ENCODE results near the gene HMG20B.
A peak's percentile ranks its signal among the peaks of the same experiment; 100 is the strongest.

The HMG20B gene

DNA sequence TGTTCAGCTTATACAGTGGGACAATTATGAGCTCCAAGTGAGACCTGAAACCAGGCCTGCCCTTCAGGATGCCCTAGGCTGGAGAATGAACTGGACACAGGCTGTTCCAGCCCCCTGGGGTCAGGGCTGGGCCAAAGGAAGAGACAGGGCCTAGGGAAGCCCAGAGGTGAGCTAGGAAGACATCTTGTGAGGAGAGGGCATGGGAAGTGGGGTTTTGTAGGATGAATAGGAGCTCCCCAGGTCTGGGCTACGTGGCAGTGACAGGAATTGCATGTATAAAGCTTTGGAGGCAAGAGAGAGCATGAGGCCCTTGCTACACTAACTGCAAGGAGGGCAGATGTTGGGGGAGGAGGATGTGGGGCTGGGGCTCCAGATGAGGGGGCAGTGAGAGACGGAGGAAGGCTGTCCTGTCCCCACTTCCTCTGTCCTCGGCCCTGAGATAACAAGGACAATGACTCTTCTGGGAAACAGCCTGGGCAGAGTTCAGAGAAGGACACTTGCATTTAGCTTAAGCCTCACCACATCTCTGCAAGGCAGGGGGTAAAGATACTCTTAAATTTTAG is 35.4 kb downstream of the HMG20B start:
- no peak for DNase-seq

DNA sequence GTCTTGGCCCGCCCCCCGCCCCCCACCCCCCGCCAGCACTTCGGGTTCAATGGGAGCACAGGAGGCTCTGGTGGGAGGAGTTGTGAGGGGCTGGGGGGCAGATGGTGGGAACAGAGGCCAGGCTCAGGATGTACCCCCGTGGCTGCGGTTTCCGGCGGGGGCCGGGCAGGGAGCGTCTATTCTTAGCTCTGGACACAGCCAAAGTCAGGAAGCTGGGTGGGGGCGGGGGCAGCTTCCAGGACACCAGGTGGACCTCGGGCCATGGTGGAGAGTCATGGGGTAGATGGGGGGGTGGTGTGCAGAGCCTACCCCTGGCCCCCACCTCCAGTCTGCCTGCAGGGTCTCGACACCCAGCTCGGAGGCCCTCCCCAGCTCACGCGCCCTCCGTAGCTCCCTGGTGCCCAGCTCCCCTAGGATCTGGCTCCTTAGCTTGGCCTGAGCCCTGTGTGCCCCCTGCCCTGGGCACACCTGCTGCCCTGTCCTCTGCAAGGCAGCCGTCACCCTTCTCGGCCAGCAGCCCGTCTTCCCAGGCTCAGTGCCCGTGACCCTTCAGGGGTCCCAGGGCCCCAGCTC is 36.1 kb downstream of the HMG20B start:
- no peak for DNase-seq

DNA sequence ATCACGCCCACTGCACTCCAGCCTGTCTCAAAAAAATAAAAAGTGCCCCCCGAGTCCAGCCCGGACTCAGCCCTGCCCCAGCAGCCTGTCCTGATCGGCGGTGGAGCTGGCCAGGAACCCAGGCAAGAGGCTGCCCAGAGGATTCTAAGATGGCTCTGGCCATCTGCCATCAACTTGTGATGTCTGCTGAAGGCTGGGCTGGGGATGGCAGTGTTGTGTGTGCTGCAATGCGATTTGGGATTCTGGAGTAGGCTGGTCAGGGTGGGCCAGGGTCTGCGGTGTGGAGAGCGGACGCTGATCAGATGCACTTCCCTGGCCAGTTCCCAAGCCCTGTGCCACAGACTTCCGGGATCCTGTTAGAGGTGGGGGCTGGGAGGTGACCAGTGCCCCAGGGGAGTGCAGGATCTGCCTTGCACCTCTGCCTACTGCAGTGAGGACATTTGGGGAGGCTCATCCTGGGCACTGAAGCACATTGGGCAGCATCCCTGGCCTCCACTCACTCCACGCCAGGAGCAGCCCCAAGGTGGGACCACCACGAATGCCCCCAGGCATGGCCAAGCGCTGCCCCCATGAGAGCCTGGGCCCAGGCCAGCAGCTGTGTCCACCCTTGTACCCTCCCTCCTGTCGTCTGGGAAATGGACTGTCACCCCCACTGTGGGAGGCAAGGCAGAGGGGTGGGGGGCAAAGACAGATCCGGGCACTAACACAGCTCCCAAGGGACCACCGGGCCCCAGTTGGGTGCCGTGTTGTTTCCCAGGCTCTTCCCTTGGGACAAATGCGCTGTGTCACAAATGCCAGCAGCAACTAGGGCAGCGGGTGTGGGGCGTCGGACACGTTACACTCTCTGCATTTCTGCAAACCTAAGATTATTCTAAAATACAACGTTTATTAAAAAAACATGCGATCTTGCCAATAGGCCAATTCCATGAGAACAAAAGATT is 37.3 kb downstream of the HMG20B start:
- DNase-seq, result no peak

DNA sequence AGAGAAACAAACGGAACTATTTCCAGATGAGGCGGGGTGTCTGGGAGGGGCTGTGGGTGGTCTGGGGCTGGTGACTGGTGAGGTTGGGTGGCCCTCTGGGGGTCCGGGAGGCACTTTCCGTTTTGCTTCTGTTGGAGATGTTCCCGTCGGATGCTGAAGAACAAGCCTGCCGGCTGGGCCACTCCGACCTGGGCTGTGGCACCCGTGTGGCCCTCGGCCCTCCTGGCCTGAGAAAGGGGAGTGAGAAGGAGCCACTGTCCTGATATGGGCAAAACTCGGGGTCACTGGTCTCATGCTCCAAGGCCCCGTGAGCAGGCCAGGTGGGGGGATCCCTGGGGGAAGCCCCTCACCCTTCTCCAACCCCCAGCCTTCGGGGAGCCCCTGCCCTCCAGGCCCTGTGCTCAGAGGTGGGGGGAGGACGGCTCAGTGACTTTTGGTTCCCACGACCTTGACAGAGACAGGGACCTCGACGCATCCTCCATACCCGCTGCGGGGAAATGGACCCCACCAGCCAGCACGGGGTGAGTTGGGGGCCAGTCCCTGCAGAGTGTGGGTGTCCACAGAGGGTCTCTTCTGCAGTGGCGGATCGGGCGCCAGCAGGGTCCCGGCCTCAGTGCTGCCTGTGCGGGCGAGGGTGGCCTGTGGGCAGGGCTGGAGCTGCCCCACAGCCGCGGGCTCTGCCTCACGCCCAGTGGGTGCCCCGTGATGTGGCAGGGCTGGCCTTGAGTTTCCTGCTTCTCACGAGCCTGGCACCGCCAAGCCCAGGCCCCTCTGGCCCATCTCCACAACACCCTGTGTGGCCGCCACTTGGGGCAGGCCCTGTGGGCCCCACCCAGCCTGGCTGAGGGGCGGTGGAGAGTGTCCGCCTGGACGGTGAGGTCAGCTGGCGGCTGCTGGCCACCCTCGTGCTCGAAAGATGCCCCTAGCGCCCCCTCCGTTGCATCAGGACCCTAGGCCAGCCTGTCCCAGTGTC is 38.3 kb downstream of the HMG20B start:
- DNase-seq, result no peak

DNA sequence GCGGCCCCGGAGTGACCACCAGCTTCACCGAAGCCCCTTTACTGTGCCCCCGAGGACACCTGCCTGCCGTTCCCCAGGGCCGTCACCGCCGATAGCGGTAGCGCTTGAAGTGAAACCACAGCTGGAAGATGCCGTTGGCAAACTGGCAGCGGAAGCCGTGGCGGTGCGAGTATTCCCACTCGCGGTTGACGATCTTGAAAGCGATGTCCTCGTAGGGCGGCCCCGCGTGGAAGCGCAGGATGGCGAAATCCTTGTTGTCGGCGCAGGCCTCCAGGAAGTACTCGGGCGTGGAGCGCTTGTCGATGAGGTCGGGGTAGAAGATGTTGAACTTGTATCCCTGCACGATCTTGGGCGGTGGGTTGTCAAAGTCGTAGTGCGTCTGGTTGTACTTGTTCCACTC is 39.1 kb downstream of the HMG20B start:
- DNase-seq, result no peak

DNA sequence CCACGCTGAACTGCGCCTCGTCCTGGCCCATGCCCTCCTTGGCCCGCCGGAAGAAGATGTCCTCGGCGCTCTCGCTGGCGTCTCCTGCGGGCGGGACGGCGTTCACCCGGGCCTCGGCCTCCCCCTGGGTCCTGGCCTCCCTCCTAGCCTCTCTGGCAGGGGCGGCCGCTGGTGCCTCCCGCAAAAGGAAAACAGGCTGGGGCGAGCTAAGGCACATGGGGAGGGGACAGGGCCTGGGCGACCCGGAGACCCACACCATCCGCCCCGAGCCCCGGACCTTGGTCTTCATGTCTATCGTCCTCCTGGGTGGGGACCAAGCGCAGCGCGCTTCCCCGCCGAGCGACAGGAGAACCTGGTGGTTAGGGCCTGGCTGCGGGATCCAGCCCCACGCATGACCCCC is 39.6 kb downstream of the HMG20B start:
- no peak for DNase-seq

DNA sequence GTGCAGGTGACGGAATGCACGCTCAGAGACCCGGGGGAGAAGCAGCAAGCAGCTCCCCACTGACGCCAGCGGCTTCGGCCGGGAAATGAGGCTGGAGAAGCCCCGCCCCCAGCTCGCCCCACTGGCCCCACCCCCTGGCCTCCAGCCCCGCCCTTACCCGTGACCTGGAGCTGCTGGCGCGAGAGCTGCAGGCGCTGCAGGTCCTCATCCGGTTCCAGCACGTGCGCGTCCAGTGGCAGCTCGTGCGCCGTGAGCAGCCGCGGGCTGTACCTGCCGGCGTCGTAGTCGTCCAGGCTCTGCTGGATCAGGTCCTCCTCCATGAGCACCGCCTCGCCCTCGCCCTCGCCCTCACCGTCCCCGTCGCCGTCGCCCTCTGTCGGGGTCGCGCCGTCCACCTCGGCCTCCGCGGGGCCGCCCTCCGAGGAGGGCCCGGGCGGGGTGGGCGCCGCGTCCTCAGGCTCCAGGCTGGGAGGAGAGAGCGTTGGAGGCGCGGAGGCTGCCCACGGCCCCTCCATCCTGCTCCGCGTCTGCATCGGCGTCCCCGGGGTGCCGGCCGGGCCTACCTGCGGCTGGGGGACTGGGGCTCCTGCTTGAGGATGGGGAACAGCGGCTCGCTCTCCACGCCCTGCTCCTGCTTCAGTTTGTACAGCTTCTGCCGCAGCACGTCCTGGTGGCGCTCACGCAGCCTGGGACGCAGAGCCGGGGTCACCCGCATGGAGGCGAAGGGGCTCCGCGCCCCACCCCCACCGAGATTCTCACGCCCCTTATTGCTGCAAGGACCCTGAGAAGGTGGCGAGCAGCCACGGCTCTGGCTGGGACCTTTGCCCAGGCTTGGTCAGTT is 40.4 kb downstream of the HMG20B start:
- DNase-seq, result no peak

DNA sequence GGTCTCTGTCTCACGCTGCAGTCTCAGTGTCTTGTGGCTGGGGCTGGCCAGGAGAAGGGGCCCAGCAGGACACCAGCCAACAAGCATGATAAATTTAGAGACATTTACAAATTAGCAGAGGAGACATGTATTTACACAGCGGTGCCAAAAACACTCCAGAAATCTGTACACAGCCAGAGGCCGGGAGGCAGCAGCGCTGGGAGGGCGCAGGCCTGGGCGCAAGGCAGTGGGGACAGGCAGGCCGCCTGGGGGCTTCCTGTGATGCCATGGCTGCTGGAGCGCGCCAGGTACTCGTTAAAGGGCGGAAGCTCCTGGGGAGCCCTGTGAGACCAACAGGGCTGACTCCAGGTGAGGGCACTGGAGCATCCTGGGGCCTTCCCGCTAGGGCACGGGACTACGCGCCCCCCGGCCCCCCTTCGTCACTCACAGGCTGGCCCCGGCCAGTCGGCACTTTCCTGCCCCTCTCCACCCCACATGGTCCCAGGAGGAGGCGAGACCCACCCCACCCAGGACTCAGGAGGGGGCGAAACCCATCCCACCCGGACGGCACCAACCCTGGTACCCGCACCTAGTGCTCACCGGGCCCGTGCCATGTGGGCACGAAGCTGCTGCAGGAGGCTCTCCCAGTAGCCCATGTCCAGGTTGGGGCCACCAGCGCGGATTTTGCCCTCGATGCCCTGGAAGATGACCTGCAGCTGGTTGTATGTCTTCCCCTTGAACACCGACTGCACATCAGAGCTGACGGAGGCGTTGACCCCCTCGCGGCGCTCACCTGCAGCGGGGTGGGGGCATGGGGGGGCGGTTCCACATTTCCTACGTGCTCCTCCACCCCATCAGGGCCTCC is 41.3 kb downstream of the HMG20B start:
- DNase-seq, result no peak

DNA sequence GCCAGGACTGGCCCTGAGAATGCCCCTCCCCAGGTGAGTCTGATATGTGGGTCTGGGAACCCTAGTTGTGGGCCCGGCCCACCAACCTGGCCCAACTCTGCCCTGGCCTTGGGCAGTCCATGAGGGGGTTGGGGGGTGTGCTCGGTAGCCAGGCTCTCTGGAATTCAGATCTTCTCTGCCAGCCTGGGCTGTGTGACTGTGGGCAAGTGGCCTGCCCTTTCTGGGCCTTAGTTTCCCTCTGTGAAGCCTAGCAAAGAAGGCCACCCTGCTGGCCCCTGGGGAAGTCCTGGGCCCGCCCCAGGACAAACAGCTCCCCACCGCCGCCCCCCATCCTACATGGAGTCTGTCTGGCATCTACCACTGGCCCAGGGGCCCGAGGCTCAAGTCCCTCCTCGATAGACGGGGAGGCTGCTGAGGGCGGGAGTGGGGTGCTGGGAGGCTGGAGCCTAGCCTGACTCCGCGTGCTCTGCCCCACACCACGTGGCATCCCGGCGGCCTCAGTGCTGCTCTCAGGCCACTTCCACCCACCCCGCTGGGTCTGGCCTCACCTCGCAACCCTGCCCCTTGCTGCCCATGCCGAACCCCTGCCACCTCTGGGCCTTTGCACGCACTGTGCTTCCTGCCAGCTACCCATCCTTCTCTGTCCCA is 42.2 kb downstream of the HMG20B start:
- no peak for DNase-seq

DNA sequence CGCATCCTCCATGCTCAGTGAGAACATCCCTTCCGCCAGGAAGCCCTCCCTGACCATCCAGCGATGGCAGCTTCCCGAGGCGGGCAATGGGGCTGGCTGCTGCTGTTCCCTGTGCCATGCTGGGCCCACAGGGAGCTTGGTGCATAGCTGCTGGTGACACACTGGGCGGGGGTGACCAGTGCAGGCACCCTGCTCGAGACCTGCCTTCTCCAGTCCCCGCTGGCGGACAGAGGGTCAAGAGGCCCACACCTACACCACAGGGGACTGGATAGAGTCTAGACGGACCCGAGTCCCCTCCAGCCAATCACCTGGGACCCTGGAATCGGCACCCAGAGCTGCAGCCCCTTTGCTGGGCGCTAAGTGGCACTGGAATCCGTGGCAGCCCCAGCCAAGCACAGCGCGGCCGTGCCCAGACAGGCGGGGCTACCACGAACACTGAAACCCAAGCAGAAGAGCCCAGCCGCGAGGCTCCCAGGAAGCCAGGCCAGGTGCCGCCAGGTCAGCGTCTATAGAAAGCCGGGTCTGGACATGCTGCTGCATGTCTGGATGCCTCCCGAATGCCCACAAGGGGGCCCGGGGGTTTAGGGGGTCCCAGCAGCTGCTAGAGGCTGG is 42.9 kb downstream of the HMG20B start:
- no peak for DNase-seq

DNA sequence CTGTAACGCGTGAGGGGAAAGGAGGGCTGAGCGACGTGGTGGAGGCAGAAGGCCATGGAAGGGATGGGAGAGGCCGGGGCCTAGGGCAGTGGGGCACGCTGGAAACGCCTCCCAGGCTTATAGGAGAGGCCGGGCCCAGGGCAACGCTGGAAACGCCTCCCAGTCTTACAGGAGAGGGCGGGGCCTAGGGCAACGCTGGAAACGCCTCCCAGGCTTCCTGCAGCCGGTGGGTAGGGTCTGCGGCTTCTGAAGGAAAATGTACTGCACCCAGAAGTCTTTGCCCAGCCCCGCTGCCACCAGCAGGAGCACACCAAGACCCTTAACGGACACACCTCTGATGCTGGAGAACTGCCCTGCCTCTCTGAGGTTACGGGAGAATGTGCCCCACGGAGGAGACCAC is 44.7 kb downstream of the HMG20B start:
- no peak for DNase-seq

DNA sequence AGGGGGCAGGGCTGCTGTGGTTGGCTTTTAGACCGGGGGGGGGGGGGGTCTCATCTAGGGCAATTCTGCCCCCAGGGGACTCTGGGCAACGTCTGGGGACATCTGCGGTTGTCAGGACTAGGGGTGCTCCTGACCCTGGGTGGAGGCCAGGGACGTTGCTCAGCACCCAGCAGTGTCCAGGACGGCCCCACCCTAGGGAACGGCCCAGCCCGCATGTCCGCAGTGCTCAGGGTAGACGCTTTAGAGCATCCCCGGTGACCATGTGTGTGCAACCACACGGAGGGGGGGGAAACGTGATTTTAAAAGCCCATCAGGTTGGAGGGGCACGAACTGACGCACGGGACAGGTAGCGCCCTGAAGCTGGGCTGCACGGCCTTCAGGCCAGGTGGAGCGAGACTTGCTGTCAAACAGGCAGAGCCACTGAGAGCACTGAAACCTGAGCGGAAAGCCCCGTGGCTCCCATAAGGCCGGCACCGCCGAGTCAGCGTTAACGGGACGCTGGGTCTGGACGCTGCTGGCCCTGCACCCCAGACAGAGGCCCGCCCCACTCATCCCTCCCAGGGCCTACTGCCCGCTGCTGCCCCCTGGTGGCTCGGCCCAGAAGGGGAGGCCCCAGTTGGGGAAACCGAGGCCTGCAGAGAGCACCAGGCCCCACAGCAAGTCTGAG is 45.5 kb downstream of the HMG20B start:
- peak; percentile 61 for DNase-seq

DNA sequence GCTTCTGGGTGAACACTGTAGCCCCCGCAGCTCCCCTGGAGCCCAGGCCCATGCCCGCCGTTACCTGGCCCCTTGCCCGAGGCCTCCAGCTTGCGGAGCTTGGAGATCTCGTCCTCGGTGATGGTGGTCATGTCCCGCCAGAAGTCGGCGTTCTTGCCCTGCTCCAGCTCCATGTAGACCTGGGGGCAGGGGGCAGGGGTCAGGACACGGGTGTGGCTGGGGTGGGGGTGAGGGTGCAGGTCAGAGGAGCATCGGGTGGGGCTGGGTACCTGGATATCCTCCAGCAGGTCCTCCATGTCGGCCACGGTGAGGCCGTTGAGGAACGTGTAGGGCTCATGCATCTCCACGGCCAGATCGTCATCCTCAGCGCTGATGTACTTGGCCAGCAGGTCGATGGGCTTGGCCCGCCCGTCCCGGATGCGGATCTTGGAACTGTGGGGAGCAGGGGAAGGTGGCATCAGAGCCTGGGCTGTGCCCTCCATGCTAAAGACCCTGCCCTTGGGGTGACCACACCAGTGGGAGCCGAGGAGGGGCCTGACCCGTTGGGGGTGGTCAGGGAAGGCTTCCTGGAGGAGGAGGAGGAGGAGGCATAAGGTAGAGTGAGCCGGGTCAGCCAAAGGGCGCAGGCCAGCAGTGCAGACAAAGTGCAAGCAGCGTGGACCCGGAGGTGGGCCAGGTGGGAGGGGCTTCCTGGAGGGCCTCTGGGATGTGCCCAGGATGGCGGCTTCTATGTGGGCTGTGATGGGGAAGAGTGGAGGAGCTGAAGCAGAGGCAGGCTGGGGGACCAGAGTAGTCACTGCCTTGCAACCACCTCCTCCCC is 46.3 kb downstream of the HMG20B start:
- DNase-seq, result no peak

DNA sequence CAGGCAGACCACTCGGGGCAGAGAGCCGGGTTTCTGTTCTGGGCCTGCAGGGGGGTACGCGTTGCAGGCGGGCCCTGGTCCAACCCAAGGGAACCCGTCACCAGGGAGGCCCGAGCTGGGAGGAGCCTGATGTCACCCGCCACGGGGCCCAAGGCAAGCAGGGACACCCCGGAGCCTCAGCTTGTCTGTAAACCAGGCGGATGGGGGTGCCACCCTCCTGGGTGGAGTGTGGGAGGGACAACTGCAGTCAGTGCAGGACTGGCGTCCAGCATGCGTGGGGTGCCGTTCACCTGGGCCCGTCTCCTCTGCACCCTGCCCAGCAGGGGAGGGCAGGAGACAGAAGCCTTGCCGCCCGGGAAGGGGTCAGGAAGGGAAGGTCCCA is 46.9 kb downstream of the HMG20B start:
- no peak for DNase-seq

DNA sequence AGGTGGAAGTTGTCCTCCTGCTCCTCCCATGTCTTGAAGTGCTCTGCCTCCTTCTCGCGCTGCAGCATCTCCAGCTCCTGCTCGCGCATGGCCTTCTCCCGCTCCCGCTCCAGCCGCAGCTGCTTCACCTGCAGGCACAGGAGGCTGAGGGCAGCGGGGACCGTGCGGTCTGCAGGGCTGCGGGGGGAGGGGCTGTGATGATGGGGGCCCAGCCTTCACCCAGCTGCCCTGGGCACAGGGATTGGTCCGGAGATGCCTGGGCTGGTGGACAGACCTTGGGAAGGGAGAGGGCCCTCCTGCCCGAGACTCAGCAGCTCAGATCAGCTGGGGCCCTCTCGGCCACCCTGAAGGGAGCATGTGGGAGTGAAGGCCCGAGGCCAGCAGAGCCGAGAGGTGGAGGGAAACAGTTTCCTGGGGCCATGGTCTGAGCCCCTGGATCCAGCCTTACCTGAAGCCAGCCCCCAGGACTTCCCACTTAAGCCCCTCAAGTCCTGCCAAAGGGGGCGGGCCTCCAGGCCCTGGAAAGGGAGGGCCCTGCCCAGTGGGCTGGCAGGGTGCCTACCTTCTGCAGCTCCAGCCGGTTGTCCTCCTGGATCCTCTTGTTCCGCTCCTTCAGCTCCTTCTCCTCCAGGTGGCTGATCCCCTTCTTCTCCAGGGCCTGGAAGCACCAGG is 47.5 kb downstream of the HMG20B start:
- DNase-seq, result no peak

DNA sequence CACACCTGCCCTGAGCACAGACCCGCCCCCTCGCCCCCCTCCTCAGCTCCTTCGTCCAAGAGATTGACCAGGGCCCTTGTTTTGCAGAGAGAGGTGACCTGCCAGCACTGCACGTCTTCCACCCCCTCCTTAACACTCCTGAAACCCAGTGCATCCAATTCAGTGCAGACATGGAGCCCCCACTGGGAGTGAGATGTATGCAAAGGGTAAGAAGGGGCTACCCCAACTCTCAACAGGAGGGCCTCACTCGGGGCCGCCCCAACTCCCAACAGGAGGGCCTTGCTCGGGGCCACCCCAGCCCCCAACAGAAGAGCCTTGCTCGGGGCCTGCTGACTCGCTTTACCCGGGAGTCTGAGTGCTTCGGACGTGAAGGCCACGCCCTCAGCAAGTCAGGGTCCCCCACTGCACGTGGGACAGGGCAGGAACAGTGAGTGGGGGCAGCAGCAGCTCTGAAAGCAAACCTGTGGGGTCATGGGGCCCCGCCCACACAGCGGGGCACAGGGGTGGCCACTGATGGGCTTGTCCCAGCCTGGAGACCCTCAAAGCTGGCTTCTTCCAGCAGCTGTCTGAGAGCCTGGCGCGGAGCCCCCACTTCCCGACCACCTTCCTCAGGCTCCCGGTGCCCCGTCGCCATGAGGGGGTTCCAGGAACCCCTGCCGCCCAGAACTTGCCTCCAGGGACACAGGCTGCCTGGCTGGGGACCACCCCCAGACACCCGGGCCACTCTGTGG is 48.2 kb downstream of the HMG20B start:
- DNase-seq, result no peak

DNA sequence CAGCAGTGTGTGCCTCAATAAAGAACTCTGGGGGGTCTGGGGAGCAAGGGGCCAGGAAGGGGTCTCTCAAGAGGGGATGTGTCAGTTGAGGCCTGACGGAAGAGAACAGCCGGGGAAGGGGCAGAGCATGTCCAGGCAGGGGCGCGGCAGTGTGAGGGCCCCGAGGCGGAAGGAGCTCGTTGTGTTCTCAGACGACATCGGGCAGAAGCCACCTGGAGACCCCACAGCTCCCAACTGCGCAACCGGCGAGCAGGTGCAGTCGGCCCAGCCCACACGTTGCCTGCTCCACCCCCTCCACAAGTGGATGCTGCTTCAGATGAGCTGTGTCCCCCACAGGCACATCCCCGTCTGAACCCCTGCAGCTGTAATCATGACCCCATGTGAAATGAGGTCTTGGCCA is 48.9 kb downstream of the HMG20B start:
- DNase-seq, result no peak

Measured in stimulated activated CD4-positive, alpha-beta T cell treated with anti-CD3 and anti-CD28 coated beads, Interleukin-4, amount 100 ng/mL, for 1 hour (primary cell).